Measurements from ENCODE around the gene POLK.

Gene POLK

GRCh38 chr5:75524071-75524470 is 12.4 kb downstream of the POLK start:
- no peak overlapping the region for H2BK5ac ChIP-seq (ENCODE audit: low read depth, low read length, poor library complexity)
- no peak overlapping the region for H2BK120ac ChIP-seq (ENCODE audit: insufficient read depth, low read length, poor library complexity)
- no peak overlapping the region for H3K9ac ChIP-seq (ENCODE audit: low read length)
- peaks cover 3 to 12% of the 10 kb centered on the region in 2 experiments for H3K4me1 ChIP-seq (ENCODE audit: control insufficient read depth in 1 of 2, insufficient read depth in 2 of 2, low read length in 2 of 2)
- H3K27ac ChIP-seq (ENCODE audit: low read depth, low read length), result no peak overlapping the region
- peaks cover 5% of the 10 kb centered on the region for H3K79me1 ChIP-seq (ENCODE audit: low read length)
- H3K27me3 ChIP-seq (ENCODE audit: insufficient read depth, low read length), result no peaks in the 10 kb centered on the region
- no peak overlapping the region for H3K4me2 ChIP-seq (ENCODE audit: low read length)
- WGBS (ENCODE audit: extremely low coverage, insufficient coverage, insufficient read length), result no CpG with 5 or more reads among the region's 3 CpGs
- no peak overlapping the region for H2AK5ac ChIP-seq (ENCODE audit: low read length)
- no peak overlapping the region for H2AFZ ChIP-seq (ENCODE audit: insufficient read depth, low read length, poor library complexity)
- no peak overlapping the region for H4K12ac ChIP-seq (ENCODE audit: low read depth, low read length)
- H3K36me3 ChIP-seq (ENCODE audit: control insufficient read depth in 1 of 2, insufficient read depth in 2 of 2, low read length in 2 of 2), result no peaks in the 10 kb centered on the region
- H3K23ac ChIP-seq (ENCODE audit: low read length), result no peak overlapping the region
- no peak overlapping the region for H4K8ac ChIP-seq (ENCODE audit: low read depth, low read length)
- no peak overlapping the region for H2BK12ac ChIP-seq (ENCODE audit: low read length)
- no peaks in the 10 kb centered on the region for H3K9me3 ChIP-seq (ENCODE audit: insufficient read depth, low read depth, low read length)
- H3K4ac ChIP-seq (ENCODE audit: low read depth, low read length), result no peak overlapping the region
- peak in 1 of 2 donors; percentile 31 for DNase-seq
- H3K79me2 ChIP-seq (ENCODE audit: control insufficient read depth, insufficient read depth, low read length, poor library complexity), result no peaks in the 10 kb centered on the region
- no peak overlapping the region for H3K14ac ChIP-seq (ENCODE audit: low read length)
- H3K4me3 ChIP-seq (ENCODE audit: low read depth, low read length), result no peak overlapping the region
- H3K18ac ChIP-seq (ENCODE audit: low read length), result no peak overlapping the region
- no peak overlapping the region for H4K91ac ChIP-seq (ENCODE audit: low read depth, low read length)

GRCh38 chr5:75524591-75524990 is 12.9 kb downstream of the POLK start:
- WGBS (ENCODE audit: extremely low coverage, insufficient coverage, insufficient read length), result no CpG with 5 or more reads among the region's 1 CpG
- no peak overlapping the region for H3K4me2 ChIP-seq (ENCODE audit: low read length)

DNA sequence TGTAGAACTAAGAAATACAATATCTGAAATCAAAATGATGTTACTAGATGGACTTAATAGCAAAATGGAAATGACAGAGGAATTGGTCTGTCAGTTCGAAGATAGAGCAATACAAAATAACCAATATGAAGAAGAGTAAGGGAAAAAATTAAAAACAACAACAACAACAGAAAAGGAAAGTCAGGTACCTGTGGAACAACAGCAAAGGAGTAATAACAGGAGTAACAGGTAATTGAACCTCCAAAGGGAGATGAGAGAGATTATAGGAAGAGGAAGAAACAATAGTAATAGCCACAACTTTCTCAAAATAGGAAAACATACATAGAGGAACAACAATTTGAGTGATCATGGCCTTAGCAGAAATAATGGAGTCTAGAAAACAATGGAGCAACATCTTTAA is 13.7 kb downstream of the POLK start:
- no peaks in the 10 kb centered on the region for H3K27me3 ChIP-seq (ENCODE audit: insufficient read depth, low read length)
- H2BK5ac ChIP-seq (ENCODE audit: low read depth, low read length, poor library complexity), result no peak overlapping the region
- no peaks in the 10 kb centered on the region for H3K36me3 ChIP-seq (ENCODE audit: control insufficient read depth in 1 of 2, insufficient read depth in 2 of 2, low read length in 2 of 2)
- WGBS (ENCODE audit: extremely low coverage, insufficient coverage, insufficient read length), result no CpG with 5 or more reads among the region's 1 CpG
- no peak overlapping the region for H3K4me3 ChIP-seq (ENCODE audit: low read depth, low read length)
- H2BK120ac ChIP-seq (ENCODE audit: insufficient read depth, low read length, poor library complexity), result no peak overlapping the region
- H3K79me1 ChIP-seq (ENCODE audit: low read length), result peaks cover 5% of the 10 kb centered on the region
- no peak overlapping the region for H3K4me2 ChIP-seq (ENCODE audit: low read length)
- no peak overlapping the region for H2AFZ ChIP-seq (ENCODE audit: insufficient read depth, low read length, poor library complexity)
- no peak overlapping the region for H2AK5ac ChIP-seq (ENCODE audit: low read length)
- peaks cover 3 to 13% of the 10 kb centered on the region in 2 experiments for H3K4me1 ChIP-seq (ENCODE audit: control insufficient read depth in 1 of 2, insufficient read depth in 2 of 2, low read length in 2 of 2)
- DNase-seq, result no peak
- H3K18ac ChIP-seq (ENCODE audit: low read length), result no peak overlapping the region
- H3K9me3 ChIP-seq (ENCODE audit: insufficient read depth, low read depth, low read length), result no peaks in the 10 kb centered on the region
- H4K12ac ChIP-seq (ENCODE audit: low read depth, low read length), result no peak overlapping the region
- no peak overlapping the region for H3K9ac ChIP-seq (ENCODE audit: low read length)
- no peak overlapping the region for H3K14ac ChIP-seq (ENCODE audit: low read length)
- no peak overlapping the region for H3K27ac ChIP-seq (ENCODE audit: low read depth, low read length)
- no peaks in the 10 kb centered on the region for H3K79me2 ChIP-seq (ENCODE audit: control insufficient read depth, insufficient read depth, low read length, poor library complexity)
- H3K23ac ChIP-seq (ENCODE audit: low read length), result no peak overlapping the region
- H4K91ac ChIP-seq (ENCODE audit: low read depth, low read length), result no peak overlapping the region
- H2BK12ac ChIP-seq (ENCODE audit: low read length), result no peak overlapping the region
- H3K4ac ChIP-seq (ENCODE audit: low read depth, low read length), result no peak overlapping the region
- no peak overlapping the region for H4K8ac ChIP-seq (ENCODE audit: low read depth, low read length)

More at GRCh38 chr5:75524591-75524990, 12.9 kb downstream of the POLK start:
- no peaks in the 10 kb centered on the region for H3K27me3 ChIP-seq (ENCODE audit: insufficient read depth, low read length)
- no peak overlapping the region for H3K4me3 ChIP-seq (ENCODE audit: low read depth, low read length)
- H3K27ac ChIP-seq (ENCODE audit: low read depth, low read length), result no peak overlapping the region
- no peak overlapping the region for H4K91ac ChIP-seq (ENCODE audit: low read depth, low read length)
- no peaks in the 10 kb centered on the region for H3K36me3 ChIP-seq (ENCODE audit: control insufficient read depth in 1 of 2, insufficient read depth in 2 of 2, low read length in 2 of 2)
- H3K4ac ChIP-seq (ENCODE audit: low read depth, low read length), result no peak overlapping the region
- no peak overlapping the region for H3K14ac ChIP-seq (ENCODE audit: low read length)
- no peak overlapping the region for H2BK12ac ChIP-seq (ENCODE audit: low read length)
- H3K9me3 ChIP-seq (ENCODE audit: insufficient read depth, low read depth, low read length), result no peaks in the 10 kb centered on the region
- H2BK120ac ChIP-seq (ENCODE audit: insufficient read depth, low read length, poor library complexity), result no peak overlapping the region
- H3K18ac ChIP-seq (ENCODE audit: low read length), result no peak overlapping the region
- H3K79me1 ChIP-seq (ENCODE audit: low read length), result peaks cover 5% of the 10 kb centered on the region
- no peak overlapping the region for H4K8ac ChIP-seq (ENCODE audit: low read depth, low read length)
- no peak for DNase-seq
- peaks cover 3 to 13% of the 10 kb centered on the region in 2 experiments for H3K4me1 ChIP-seq (ENCODE audit: control insufficient read depth in 1 of 2, insufficient read depth in 2 of 2, low read length in 2 of 2)
- no peak overlapping the region for H4K12ac ChIP-seq (ENCODE audit: low read depth, low read length)
- no peak overlapping the region for H3K23ac ChIP-seq (ENCODE audit: low read length)
- no peaks in the 10 kb centered on the region for H3K79me2 ChIP-seq (ENCODE audit: control insufficient read depth, insufficient read depth, low read length, poor library complexity)
- no peak overlapping the region for H2AFZ ChIP-seq (ENCODE audit: insufficient read depth, low read length, poor library complexity)
- H2BK5ac ChIP-seq (ENCODE audit: low read depth, low read length, poor library complexity), result no peak overlapping the region
- no peak overlapping the region for H3K9ac ChIP-seq (ENCODE audit: low read length)
- no peak overlapping the region for H2AK5ac ChIP-seq (ENCODE audit: low read length)

DNA sequence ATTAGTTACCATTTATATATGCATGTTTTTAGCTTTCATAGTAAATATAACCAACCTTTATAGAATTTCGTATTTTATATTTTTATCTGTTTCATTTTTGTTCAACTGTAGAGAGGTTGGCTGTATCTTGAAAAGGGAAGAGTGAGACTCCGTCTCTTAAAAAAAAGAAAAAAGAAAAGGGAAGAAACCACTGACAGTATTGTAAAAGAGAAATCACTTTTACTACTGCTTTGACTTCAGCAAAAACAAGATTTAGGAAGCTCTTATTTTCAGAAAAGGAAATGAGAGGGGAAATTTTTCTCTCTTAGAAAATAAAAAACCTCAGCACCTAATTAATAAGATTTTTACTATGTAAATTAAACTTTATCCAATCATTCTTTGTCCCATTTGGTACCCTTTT is 14.4 kb downstream of the POLK start:
- no peak overlapping the region for H2AK5ac ChIP-seq (ENCODE audit: low read length)
- no CpG with 5 or more reads among the region's 2 CpGs for WGBS (ENCODE audit: extremely low coverage, insufficient coverage, insufficient read length)
- H2BK120ac ChIP-seq (ENCODE audit: insufficient read depth, low read length, poor library complexity), result no peak overlapping the region
- no peaks in the 10 kb centered on the region for H3K79me2 ChIP-seq (ENCODE audit: control insufficient read depth, insufficient read depth, low read length, poor library complexity)
- H2AFZ ChIP-seq (ENCODE audit: insufficient read depth, low read length, poor library complexity), result no peak overlapping the region
- DNase-seq, result no peak
- no peak overlapping the region for H4K12ac ChIP-seq (ENCODE audit: low read depth, low read length)
- no peak overlapping the region for H3K4ac ChIP-seq (ENCODE audit: low read depth, low read length)
- no peak overlapping the region for H2BK12ac ChIP-seq (ENCODE audit: low read length)
- no peak overlapping the region for H3K9ac ChIP-seq (ENCODE audit: low read length)
- H3K4me3 ChIP-seq (ENCODE audit: low read depth, low read length), result no peak overlapping the region
- no peak overlapping the region for H3K4me2 ChIP-seq (ENCODE audit: low read length)
- no peak overlapping the region for H4K8ac ChIP-seq (ENCODE audit: low read depth, low read length)
- no peak overlapping the region for H3K23ac ChIP-seq (ENCODE audit: low read length)
- peaks cover 3 to 13% of the 10 kb centered on the region in 2 experiments for H3K4me1 ChIP-seq (ENCODE audit: control insufficient read depth in 1 of 2, insufficient read depth in 2 of 2, low read length in 2 of 2)
- no peaks in the 10 kb centered on the region for H3K9me3 ChIP-seq (ENCODE audit: insufficient read depth, low read depth, low read length)
- H3K27ac ChIP-seq (ENCODE audit: low read depth, low read length), result no peak overlapping the region
- no peak overlapping the region for H3K18ac ChIP-seq (ENCODE audit: low read length)
- no peak overlapping the region for H3K14ac ChIP-seq (ENCODE audit: low read length)
- no peaks in the 10 kb centered on the region for H3K36me3 ChIP-seq (ENCODE audit: control insufficient read depth in 1 of 2, insufficient read depth in 2 of 2, low read length in 2 of 2)
- H3K27me3 ChIP-seq (ENCODE audit: insufficient read depth, low read length), result no peaks in the 10 kb centered on the region
- H4K91ac ChIP-seq (ENCODE audit: low read depth, low read length), result no peak overlapping the region
- H3K79me1 ChIP-seq (ENCODE audit: low read length), result peaks cover 5% of the 10 kb centered on the region
- no peak overlapping the region for H2BK5ac ChIP-seq (ENCODE audit: low read depth, low read length, poor library complexity)

All from trophoblast cell (in vitro differentiated cells and primary cell).